Measurements from ENCODE around the gene ZC2HC1B.
"Not testable (repeated sequence)": the region's sequence is repeated elsewhere in the genome, so short reads cannot be mapped to it uniquely, and the experiment has no call there.

Gene ZC2HC1B, protein sequence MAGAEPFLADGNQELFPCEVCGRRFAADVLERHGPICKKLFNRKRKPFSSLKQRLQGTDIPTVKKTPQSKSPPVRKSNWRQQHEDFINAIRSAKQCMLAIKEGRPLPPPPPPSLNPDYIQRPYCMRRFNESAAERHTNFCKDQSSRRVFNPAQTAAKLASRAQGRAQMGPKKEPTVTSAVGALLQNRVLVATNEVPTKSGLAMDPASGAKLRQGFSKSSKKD

DNA sequence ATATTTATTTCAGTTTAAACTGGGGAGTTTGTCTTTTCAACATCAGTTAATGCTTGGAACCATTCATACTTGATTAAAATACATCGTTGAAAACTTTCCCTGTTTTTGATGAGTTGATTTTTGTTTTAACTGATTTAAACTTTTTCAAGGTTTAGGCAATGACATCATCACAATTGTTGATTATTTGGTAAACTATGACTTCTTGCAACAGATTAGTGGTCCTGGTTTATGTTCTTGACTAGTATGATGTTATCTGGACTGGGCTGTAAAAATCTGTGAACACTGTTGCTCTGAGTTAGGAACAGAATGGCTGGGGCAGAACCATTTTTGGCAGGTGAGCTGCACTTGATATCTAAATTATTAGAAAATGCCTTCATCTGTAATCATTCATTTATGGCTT, at the start of gene ZC2HC1B:
TSS of gene ZC2HC1B (plus strand) at position 241 of the 400 bp plus-strand sequence. CDS start at position 307, 66 bp downstream.
- Histone ChIP-seq H3K4me3 (no peak within 1 kb of the TSS), H3K27ac (no peak within 1 kb of the TSS)

DNA sequence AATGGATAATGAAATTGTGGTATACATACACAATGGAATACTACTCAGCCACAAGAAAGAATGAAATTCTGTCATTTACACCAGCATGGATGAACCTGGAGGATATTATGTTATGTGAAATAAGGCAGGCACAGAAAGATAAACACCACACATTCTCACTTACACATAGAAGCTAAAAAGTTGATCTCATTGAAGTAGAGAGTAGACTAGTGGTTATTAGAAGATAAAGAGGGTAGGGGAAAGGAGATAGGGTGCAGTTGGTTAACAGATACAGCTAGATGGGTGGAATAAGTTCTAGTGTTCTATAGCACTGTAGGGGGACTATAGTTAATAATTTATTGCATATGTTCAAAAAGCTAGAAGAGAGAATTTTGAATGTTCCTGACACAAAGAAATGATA, 46.7 kb upstream of the ZC2HC1B start:
- Histone ChIP-seq H3K27ac (no peak overlapping the region), H3K4me3 (no peak overlapping the region)

DNA sequence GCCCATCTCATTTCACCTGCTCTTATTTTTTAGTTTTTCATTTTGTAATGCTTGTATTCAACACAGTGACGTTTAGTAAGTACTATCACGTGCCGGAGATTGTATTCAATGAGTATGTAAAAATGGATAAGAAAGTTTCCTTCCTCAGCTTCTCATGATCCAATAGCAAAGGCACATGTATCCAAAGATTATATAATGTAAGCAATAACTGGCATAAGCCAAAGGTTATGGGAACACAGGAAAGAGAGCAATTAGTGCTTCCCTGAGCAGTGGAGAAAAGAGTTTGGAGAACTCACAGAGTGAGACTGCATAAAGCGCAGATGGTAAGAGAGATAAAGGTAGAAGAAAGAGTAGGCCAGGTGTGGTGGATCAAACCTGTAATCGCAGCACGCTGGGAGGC, 42.9 kb upstream of the ZC2HC1B start:
- Histone ChIP-seq H3K4me3 (no peak overlapping the region), H3K27ac (no peak overlapping the region)

DNA sequence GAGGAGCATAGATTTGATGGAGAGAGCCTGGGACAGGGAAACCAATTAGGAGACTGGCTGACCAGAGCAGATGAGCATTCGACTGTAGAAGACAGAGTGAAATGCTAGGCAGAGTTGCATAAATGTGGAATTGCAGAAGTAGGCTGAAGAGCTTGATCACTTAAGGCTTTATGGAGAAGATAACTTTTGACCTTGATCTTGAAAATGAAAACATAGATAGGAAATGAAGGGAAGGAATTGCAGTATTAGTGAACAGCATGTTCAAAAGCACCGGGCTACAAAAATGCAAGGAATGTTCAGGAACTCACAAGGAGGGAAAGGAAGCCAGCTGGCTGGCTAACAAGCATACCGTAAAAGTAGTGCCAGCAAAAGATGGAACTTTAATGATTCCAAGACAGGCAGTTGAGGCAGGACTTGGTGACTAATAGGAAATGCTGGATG, 41.7 kb upstream of the ZC2HC1B start:
- Histone ChIP-seq H3K27ac (no peak overlapping the region), H3K4me3 (no peak overlapping the region)

DNA sequence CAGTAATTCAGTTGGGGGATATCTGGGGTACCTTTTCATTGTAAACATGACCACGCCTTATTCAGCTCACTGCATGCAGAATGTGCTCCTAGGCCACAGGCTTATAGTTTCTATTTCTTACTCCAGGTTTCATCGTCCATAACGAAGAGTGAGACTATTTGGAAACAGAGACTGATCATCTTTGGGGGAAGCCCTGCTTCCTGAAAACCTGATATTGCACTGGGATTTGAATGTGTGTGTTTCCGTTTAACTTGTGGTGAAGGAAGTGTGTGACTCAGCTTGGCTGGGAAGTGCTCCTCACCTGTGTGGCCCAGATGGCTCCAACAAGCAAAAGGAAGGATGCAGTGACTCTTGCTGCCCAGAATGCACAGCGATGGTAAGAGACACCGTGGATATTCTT, 40.7 kb upstream of the ZC2HC1B start:
- no peak overlapping the region for H3K4me3 ChIP-seq
- H3K27ac ChIP-seq, result no peak overlapping the region

DNA sequence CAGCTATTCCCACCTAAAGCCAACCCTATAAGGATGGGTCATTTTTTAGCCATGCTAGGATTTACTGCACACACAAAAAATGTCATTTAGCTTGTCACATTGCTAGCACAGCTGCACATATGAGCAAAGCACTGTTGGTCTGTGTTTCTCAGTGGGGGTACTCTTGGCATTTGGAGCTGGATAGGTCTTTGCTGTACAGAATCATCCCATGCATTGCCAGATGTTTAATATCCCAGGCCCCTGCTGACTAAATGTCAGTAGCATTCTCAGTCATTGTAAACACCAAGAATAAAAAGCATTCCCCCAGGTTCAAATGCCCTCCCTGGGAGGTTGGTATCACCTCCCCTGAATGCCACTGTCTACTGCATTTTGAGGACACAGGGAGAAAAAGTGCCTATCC, 35.7 kb upstream of the ZC2HC1B start:
- Histone ChIP-seq H3K27ac (no peak overlapping the region), H3K4me3 (no peak overlapping the region)

DNA sequence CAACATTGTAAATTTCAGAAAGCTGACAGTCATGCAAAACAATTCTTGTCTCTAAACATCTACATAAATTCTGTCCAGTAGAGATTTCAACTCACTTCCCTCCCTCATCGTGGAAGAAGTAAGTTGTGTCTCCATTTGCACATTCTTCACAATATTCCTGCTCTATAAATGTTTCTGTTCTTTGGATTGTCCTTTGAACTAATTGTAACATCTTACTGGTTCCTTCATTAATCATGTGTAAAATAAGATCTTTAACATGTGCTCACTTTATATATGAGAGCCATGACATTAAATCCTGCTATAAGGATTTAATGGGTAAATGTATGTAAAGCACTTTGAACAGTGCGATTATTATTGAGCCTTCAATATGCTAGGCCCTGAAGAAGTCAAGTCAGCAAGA, 28.1 kb upstream of the ZC2HC1B start:
- H3K27ac ChIP-seq, result no peak overlapping the region

DNA sequence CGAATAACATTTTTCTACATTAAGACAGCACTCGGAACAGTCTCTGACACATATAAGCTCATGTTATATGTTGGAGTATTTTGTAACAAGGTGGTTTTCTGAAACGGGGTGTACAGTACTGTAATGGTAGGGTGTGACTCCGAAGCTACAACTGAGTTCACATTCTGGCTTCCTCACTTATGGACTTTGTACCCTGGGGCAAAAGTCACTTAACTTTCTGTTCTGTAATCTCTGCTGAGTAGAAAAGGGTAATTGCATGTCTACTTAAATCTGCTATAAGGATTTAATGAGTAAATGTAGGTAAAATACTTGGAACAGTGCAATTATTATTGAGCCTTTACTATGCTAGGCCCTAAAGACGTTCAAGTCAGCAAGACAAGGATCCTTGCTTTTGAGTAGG, 25.9 kb upstream of the ZC2HC1B start:
- no peak overlapping the region for H3K4me3 ChIP-seq
- H3K27ac ChIP-seq, result no peak overlapping the region

More for the DNA sequence above, 28.1 kb upstream of the ZC2HC1B start:
- no peak overlapping the region for H3K4me3 ChIP-seq

DNA sequence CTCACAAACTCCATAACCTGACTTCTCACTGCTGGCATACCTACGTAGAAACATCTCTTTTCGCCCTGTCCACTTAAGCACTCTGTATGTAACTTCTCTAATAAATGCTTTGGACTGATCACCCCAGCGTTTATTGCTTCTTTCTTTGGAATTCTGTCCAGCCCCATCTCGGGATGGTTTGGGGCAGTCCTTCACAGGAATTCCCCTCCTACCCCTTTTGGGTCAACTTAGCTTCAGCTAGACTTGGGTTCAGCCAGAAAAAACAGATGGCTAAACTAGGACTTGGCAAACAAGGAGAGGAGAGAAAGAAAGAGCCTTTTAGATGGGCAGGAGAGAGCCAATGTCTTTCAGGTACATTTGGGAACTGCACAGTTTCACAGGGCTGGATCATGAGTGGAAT, 25.1 kb upstream of the ZC2HC1B start:
- H3K4me3 ChIP-seq, result no peak overlapping the region
- H3K27ac ChIP-seq, result no peak overlapping the region

DNA sequence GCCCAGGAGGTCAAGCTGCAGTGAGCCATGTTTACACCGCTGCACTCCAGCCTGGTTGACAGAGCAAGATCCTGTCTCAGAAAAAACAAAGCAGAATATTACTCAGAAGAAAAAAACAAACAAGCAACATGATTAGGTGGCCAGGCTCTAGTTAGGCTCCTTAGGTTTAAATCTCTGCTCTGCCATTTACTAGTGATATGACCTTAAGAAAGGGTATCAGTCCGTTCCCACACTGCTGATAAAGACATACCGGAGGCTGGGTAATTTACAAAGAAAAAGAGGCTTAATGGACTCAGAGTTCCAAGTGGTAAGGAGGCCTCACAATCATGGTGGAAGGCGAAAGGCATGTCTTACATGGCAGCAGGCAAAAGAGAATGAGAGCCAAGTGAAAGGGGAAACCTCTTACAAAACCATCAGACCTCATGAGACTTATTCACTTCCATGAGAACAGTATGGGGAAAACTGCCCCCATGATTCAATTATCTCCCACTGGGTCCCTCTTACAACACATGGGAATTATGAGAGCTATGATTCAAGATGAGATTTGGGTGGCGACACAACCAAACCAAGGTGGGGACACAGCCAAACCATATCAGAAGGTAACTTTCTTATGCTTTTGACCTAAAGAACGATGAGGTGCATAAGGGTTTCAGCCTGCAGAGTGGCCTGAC, 23.5 kb upstream of the ZC2HC1B start:
- no peak overlapping the region for H3K27ac ChIP-seq
- H3K4me3 ChIP-seq, result no peak overlapping the region

DNA sequence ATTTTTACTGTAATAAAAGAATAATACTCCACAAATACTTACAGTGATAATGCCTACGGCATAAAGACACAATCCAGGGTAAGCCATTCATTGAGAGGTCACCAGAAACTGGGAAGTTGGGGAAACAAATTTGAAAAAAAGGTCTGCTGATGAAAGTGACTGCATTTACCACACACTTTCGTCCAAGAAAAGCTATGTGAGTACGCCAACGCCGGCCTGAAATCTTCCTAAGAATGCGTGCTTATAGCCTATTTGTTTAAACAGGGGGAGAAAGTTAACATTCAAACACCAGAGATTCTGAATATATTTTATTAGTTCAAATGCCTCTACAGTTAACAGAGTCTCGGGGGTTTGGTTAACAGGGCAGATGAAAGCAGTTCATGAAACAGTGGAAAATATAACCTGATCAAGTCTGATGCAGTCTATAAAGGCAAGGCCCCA, 21.8 kb upstream of the ZC2HC1B start:
- peak overlapping the region; percentile 63 to 98 (median 95) for H3K27ac ChIP-seq

DNA sequence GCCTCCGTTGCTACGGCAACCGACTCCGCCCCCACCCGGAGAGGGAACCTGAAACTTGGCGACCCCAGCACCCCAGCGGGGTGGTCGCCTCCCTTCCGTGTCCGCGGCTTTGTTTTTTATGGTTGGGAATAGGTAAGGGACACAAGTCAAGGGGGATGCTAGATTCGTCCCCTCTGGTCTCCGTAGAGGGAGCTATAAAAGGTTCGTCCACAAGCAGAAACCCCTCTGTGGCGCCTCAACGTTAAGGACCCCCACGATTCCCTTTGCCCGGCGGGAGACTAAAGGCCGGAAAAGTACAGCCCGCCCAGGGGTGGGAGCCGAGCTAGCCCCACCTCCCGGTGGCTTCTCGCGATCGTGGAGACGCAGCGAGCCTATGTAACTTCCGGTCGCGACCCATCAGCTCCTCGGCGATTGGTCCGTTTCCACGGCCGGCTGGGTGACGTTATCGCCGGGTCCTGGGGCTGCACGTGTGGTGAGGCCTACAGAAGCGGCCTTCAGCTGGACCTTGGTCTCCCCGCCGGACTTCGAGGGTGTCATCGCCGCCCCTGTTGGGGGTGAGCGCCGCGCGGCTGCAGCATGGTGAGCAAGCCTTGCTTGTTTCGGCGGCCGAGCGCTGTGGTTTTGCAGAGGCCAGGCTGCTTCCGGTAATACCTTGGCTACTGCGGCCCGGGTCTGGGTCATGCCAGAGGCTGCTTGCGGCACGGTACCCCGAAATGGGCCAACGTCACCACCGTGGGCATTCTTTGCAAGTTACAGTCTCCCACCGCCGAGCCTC, 21.2 kb upstream of the ZC2HC1B start, which contains the start of gene LTV1:
TSS of gene LTV1 (plus strand) at position 437 of the 775 bp plus-strand sequence. CDS start at position 577, 140 bp downstream.
- peak within 1 kb of the TSS; percentile 63 to 98 (median 95) for H3K27ac ChIP-seq
- peak within 1 kb of the TSS; percentile 80 to 95 (median 89) for H3K4me3 ChIP-seq

More for the DNA sequence above, 21.8 kb upstream of the ZC2HC1B start:
- peak overlapping the region; percentile 80 to 95 (median 89) for H3K4me3 ChIP-seq

DNA sequence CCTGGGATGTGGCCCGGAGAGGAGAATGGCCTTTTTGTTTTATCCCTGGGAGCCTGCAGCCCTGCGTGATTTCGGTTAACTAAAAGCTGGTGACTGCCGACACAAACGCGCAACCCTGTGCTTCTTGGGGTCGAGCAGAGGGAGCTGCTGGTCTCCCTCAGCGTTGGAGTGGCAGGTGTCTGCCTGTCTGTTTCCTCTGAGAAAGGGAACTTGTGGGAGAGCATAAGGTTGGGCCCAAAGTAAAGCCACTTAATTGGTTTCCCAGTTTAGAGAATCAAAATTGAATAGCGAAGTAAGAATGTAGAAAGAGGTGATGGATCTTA, 20.6 kb upstream of the ZC2HC1B start:
- Histone ChIP-seq H3K27ac (peak overlapping the region; percentile 63 to 98 (median 95)), H3K4me3 (peak overlapping the region; percentile 80 to 95 (median 89))

DNA sequence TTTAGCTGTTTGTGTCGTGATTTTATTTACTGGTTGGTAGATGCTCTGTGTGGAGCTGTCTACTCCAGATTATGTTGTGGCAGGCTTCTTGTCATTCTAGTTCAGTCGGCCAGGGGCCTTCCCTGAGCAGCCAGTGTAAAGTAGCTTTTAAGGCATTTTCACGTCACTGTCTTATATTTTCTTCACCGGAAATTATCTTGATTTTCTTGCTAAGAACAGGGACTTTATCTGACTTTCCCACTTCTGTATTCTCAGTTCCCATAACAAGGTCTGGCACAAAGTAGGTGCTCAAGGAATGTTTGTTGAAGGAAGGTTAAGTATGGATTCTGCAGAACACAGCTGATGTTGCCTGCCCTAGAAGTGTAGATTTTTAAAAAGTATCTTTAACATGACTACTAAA, 20.3 kb upstream of the ZC2HC1B start:
- Histone ChIP-seq H3K4me3 (peak overlapping the region; percentile 80 to 95 (median 89)), H3K27ac (peak overlapping the region; percentile 63 to 98 (median 95))

DNA sequence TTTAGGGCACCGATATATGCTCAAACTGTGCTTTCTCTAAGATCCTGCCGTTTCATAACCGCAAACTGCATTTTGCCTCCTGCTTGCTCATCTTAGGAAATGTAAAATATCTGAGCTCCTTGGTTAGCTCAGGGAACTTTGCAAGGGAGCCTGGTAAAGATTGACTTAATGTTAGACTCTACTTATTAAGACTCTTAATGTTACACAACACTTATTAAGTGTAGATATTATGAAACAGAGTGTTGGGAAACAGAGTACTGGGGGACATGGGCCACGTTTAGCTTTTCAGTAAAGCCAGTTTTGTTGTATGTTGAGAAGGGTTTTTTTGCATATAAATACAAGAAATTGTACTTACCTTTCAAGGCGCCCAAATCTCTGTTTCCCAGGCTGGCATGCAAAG, 19.2 kb upstream of the ZC2HC1B start:
- Histone ChIP-seq H3K4me3 (no peak overlapping the region), H3K27ac (no peak overlapping the region)

DNA sequence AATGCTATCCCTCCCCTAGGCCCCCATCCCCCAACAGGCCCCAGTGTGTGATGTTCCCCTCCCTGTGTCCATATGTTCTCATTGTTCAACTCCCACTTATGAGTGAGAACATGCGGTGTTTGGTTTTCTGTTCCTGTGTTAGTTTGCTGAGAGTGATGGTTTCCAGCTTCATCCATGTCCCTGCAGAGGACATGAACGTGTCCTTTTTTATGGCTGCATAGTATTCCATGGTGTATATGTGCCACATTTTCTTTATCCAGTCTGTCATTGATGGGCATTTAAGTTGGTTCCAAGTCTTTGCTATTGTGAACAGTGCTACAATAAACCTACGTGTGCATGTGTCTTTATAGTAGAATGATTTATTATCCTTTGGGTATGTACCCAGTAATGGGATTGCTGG, 12.6 kb upstream of the ZC2HC1B start:
- not testable (repeated sequence) for H3K27ac ChIP-seq, H3K4me3 ChIP-seq

DNA sequence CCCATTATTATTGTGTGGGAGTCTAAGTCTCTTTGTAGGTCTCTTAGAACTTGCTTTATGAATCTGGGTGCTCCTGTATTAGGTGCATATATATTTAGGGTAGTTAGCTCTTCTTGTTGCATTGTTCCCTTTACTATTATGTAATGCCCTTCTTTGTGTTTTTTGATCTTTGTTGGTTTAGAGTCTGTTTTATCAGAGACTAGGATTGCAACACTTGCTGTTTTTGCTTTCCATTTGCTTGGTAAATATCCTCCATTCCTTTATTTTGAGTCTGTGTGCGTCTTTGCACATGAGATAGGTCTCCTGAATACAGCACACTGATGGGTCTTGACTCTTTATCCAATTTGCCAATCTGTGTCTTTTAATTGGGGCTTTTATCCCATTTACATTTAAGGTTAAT, 9.2 kb upstream of the ZC2HC1B start:
- H3K4me3 ChIP-seq, H3K27ac ChIP-seq: not testable (repeated sequence)

DNA sequence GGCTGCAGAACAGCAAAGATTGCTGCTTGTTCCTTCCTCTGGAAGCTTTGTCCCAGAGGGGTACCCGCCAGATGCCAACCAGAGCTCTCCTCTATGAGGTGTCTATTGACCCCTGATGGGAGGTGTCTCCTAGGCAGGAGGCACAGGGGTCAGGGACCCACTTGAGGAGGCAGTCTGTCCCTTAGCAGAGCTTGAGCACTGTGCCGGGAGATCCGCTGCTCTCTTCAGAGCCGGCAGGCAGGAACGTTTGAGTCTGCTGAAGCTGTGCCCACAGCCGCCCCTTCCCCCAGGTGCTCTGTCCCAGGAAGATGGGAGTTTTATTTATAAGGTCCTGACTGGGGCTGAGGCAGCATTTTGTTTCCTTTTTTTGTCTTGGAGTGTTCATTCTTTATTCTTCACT, 7.5 kb upstream of the ZC2HC1B start:
- H3K27ac ChIP-seq, H3K4me3 ChIP-seq: not testable (repeated sequence)

DNA sequence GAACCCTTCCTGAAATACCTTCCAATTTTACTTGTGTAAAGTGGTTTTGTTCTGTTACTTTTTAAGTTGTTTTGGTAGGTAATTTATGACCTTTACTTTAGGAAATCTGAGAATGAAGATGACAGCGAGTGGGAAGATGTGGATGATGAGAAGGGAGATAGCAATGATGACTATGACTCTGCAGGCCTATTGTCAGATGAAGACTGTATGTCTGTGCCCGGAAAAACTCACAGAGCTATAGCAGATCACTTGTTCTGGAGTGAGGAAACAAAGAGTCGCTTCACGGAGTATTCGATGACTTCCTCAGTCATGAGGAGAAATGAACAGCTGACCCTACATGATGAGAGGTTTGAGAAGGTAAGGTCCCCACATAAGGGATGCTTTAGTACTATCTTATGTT, 6.6 kb upstream of the ZC2HC1B start:
- no peak overlapping the region for H3K4me3 ChIP-seq
- H3K27ac ChIP-seq, result no peak overlapping the region

DNA sequence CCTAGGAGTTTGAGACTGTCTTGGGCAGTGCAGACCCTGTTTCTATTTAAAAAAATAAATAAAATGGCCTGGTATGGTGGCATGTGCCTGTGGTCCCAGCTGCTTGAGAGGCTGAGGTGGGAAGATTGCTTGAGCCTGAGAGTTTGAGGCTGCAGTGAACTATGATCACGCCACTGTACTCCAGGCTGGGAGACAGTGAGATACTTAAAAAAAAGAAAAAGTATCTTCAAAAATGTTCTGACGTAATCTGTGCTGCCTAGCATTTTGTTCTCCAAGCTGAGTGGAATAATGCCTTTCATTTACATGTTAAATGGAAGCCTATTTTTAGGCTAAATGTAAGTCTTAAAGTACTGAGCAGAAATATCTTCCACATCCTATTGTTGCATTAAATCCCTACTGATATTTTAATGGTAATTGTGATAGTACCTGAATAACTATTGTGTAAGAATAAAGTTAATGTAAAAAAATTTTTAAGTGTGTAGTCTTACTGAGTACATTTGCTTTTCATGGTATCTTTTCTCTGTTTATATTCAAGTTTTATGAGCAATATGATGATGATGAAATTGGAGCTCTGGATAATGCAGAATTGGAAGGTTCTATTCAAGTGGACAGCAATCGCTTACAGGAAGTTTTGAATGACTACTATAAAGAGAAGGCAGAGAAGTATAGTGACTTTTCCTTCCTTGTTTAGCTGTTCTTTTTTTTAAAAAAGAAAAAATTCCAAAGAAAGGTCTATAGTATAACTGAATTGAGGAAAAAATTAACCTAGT, 4.2 kb upstream of the ZC2HC1B start:
- no peak overlapping the region for H3K27ac ChIP-seq
- no peak overlapping the region for H3K4me3 ChIP-seq
